Heart right ventricle (tissue), 16 donors: ENCODE measurements around the gene EIF3J. TPM values are rescaled to one million over a fixed set of nuclear protein-coding genes. Genes with fewer than 3 reads are reported as not detected.
"Not testable (repeated sequence)": the region's sequence is repeated elsewhere in the genome, so short reads cannot be mapped to it uniquely, and the experiment has no call there.

Experiments used
- ATAC-seq, 8 donors: fragments of 200-7000 bp; cut with Tn5 transposase; one replicate each; pipeline ENCODE4 v1.9.1; 2020; ENCODE audit warnings: mild to moderate bottlenecking in 8 of 8, moderate library complexity in 8 of 8, moderate number of reproducible peaks in 1 of 8
- DNase-seq, 2 donors: peaks; one replicate each; pipeline ENCODE4 v3.0.0-alpha.2; 2020
- H3K27ac ChIP-seq, 10 donors: fragments of 200-600 bp; sonication (generic) in 2 of 10; one replicate each; pipeline versions ENCODE4 v1.5.0 to v1.8.0; 2020 to 2022; ENCODE audit warnings: mild to moderate bottlenecking in 3 of 10
- H3K27me3 ChIP-seq, 7 donors: fragments of 200-600 bp; one replicate each; pipeline ENCODE4 v1.8.0; 2021 to 2022; ENCODE audit warnings: mild to moderate bottlenecking in 2 of 7
- H3K36me3 ChIP-seq, 9 donors: fragments of 200-600 bp; sonication (generic) in 1 of 9; one replicate each; pipeline versions ENCODE4 v1.5.0 to v1.8.0; 2020 to 2022; ENCODE audit warnings: mild to moderate bottlenecking in 2 of 9
- H3K4me1 ChIP-seq, 9 donors: fragments of 200-600 bp; sonication (generic) in 1 of 9; one replicate each; pipeline versions ENCODE4 v1.5.0 to v1.8.0; 2020 to 2022; ENCODE audit warnings: mild to moderate bottlenecking in 4 of 9
- H3K4me3 ChIP-seq, 10 donors: fragments of 200-600 bp; sonication (generic) in 2 of 10; one replicate each; pipeline versions ENCODE4 v1.5.0 to v1.8.0; 2020 to 2022; ENCODE audit warnings: mild to moderate bottlenecking in 7 of 10, moderate library complexity in 2 of 10
- H3K9me3 ChIP-seq, 11 donors: fragments of 200-600 bp in 10 of 11; sonication (generic) in 2 of 11; one replicate each; pipeline versions ENCODE4 v1.5.0 to v1.8.0; 2013 to 2022; ENCODE audit warnings: mild to moderate bottlenecking in 2 of 11, control low read depth in 1 of 11, moderate library complexity in 1 of 11
- WGBS, 2 donors: extraction: QIAGEN DNeasy Blood & Tissue Kit; methylation state at CpG; one replicate each; pipeline ENCODE4 v1.1.7; 2013; ENCODE audit warnings: inconsistent platforms in 1 of 2; 5-methylcytosine and 5-hydroxymethylcytosine counted together
- intact Hi-C, 10 donors: fragments of 100-400 bp; cut with DNase I; formaldehyde crosslinking; loops; one replicate each; pipeline versions ENCODE4 v1.11.1 to v1.14.2; 2022
- polyA plus RNA-seq, 2 donors: library from polyadenylated mRNA; stranded (reverse); fragments of 200-250 nt; gene quantifications; one replicate each; pipeline ENCODE4 v1.2.3, GENCODE V29; 2013
- total RNA-seq, 10 donors: library from RNA; stranded (reverse); fragmentation: NEBNext Ultra II Directional in 3 of 10; extraction: Animal tissue kit (Norgen Biotek cat#: 25700) in 3 of 10; gene quantifications; one replicate each; pipeline versions ENCODE4 v1.2.1 to v1.2.4, GENCODE V29; 2021 to 2023
- TF ChIP-seq, protein P1 (sequence below), 9 donors: fragments of 200-600 bp; sonication (generic) in 2 of 9; IDR thresholded peaks; one replicate each; pipeline versions ENCODE4 v1.5.0 to v1.8.0; 2021 to 2022; ENCODE audit warnings: antibody characterized with exemption in 9 of 9, mild to moderate bottlenecking in 5 of 9, moderate library complexity in 1 of 9
- donor health status: Arrhythmogenic right ventricular cardiomyopathy.
- donor health status: ischemic (EF 13 %, LVEDD 7.1; RV severe dilation, severe dysfunction).
- donor health status: healthy with polysubstance abuse.
- donor health status: DM: no; HTN: yes; CAD: no.
- donor health status: DM: no; HTN: no; CAD: no.
- donor health status: ischemic (EF 25% LVEDD 6.9; RV normal size, moderate dysfunction).
- donor health status: ischemic (EF 25% LVEDD 5.7; RV mildly dilated, moderate dysfunction).
- donor health status: healthy.
- donor health status: DM: yes; HTN: yes; CAD: no.
- donor health status: Ischemic cardiomyopathy.
- donor health status: ischemic (EF 35%, LVEDD 5.7; RV mildly dilated, moderate dysfunction).
- donor health status: nonischemic (EF 11% LVEDD 7.7; RV severe dilation, severe dysfunction).
- donor health status: DM: yes; HTN: yes; CAD: no.
- donor health status: PGD.
- donor health status: ischemic (EF 29% LVEDD 5.4; RV normal size, mild dysfunction).
- donor health status: nonischemic (EF 23%, LVEDD 6.1; RV moderate dilation, normal function).

Gene EIF3J
- total and polyA plus RNA-seq, 12 donors: 30.4 to 105 (median 81.4) TPM

DNA sequence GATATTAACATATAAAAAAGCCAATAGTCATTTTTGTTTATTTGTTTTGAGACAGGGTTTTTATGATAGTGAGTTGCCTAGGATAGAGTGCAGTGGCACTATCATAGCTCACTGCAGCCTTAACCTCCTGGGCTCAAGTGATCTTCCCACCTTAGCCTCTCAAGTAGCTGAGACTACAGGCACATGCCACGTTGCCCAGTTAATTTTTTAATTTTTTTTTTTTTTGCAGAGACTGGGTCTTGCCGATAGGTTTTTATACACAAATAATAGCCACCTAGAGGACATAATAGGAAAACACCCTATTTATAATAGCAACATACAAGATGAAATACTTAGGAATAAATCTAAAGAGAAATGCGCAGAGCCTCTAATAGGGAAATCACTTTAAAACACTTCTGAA, 13.3 kb downstream of the EIF3J start:
- no peak for ATAC-seq
- H3K36me3 ChIP-seq: peaks cover 0 to 61% (median 22%) of the 10 kb centered on the region in 9 donors
- H3K4me1 ChIP-seq: peaks cover 0 to 44% (median 26%) of the 10 kb centered on the region in 9 donors
- 33 to 34% methylated on average over 3 of the region's 3 CpGs for WGBS, 2 donors
- H3K4me3 ChIP-seq: no peak overlapping the region
- TF ChIP-seq, protein P1, sequence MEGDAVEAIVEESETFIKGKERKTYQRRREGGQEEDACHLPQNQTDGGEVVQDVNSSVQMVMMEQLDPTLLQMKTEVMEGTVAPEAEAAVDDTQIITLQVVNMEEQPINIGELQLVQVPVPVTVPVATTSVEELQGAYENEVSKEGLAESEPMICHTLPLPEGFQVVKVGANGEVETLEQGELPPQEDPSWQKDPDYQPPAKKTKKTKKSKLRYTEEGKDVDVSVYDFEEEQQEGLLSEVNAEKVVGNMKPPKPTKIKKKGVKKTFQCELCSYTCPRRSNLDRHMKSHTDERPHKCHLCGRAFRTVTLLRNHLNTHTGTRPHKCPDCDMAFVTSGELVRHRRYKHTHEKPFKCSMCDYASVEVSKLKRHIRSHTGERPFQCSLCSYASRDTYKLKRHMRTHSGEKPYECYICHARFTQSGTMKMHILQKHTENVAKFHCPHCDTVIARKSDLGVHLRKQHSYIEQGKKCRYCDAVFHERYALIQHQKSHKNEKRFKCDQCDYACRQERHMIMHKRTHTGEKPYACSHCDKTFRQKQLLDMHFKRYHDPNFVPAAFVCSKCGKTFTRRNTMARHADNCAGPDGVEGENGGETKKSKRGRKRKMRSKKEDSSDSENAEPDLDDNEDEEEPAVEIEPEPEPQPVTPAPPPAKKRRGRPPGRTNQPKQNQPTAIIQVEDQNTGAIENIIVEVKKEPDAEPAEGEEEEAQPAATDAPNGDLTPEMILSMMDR (IDR thresholded peaks at IDR 0.05): peak in 8 of 9 donors; percentile 11 to 52 (median 32)
- H3K27ac ChIP-seq: no peak overlapping the region
- intact Hi-C loops: no loop called here
- no peaks in the 10 kb centered on the region for H3K9me3 ChIP-seq
- no peak for DNase-seq
- H3K27me3 ChIP-seq: no peaks in the 10 kb centered on the region

DNA sequence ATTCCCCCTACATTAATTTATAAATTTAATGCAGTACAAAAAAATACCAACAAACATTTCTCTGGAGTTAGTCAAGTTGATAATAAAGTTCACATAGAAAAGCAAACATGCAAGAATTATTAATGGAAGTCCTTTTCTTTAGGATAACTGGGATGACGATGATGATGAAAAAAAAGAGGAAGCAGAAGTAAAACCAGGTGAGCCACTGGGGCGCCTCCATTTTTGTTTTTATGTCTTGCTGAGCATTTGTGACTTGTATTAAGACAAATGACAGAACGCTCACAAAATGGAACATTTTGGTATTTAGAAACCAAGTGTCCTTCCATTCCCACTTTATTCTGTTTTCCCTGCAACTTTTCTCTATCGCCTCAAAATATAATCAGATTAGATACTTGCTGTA, 13.8 kb downstream of the EIF3J start:
- H3K27ac ChIP-seq: no peak overlapping the region
- DNase-seq (no peak), ATAC-seq (no peak)
- no peaks in the 10 kb centered on the region for H3K27me3 ChIP-seq
- H3K4me1 ChIP-seq: peaks cover 0 to 44% (median 26%) of the 10 kb centered on the region in 9 donors
- H3K36me3 ChIP-seq: peaks cover 0 to 66% (median 26%) of the 10 kb centered on the region in 9 donors
- 94 to 96% methylated on average over 4 of the region's 4 CpGs for WGBS, 2 donors
- intact Hi-C loops: no loop called here
- TF ChIP-seq, protein P1 (IDR thresholded peaks at IDR 0.05): no peak
- no peak overlapping the region for H3K4me3 ChIP-seq
- no peaks in the 10 kb centered on the region for H3K9me3 ChIP-seq

DNA sequence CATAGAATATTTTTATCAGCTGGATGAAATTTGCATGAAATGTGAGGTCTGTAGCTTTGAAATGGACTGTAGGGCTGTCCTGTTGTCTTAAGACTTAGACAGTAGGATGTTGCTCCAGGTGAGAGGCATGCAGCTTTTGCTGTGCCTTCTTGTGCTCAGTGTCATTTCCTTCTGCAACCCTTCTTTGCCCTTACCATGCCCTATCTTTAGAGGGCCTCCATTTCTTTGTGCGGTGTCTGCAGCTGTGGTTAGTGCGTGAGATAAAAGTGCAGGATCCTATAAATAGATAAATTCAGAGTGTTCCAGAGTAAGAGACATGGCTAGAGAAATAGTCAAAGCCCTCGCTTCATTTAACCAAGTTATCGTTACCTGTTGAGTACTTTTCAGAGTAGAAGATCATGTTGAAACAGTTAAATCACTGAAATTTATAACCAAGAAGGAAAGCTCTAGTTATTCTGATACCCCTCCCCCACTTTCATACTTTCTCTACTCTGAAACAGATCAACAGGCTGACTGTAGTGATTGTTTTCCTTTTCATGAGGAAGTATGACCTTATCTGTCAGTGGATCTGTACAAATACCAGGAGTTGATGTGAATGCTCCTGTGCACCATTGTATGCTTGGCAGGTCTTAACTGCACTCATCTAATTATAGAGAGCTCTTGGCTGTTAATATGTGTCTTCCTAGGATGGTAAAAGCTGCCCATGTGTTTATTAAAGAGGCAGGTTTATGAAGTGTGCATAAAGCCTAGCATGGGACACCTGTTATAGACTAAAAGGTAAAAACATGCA, 18.2 kb downstream of the EIF3J start:
- peak overlapping the region in 6 of 10 donors; percentile 19 to 58 (median 46) for H3K27ac ChIP-seq
- 52 to 60% methylated on average over 4 of the region's 4 CpGs for WGBS, 2 donors
- TF ChIP-seq, protein P1 (IDR thresholded peaks at IDR 0.05): no peak

DNA sequence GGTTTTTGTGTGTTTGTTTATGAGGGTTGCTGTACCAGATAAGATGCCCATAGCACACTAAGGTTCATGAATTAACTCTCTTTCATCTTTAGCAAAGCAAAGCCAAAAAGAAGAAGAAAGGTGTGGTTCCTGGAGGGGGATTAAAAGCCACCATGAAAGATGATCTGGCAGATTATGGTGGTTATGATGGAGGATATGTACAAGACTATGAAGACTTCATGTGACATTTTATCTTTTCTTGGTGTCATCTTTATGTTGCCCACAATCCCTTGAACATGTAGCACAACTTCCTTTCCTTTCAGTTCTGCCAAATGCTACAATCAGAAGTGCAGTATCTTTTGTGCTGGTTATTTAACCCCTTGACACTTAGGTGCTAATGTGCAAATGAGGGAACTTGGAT, 24.0 kb downstream of the EIF3J start:
- H3K4me3 ChIP-seq, DNase-seq, H3K4me1 ChIP-seq, H3K9me3 ChIP-seq, intact Hi-C loops, ATAC-seq, H3K27ac ChIP-seq, H3K27me3 ChIP-seq: not testable (repeated sequence)
- peaks cover 7 to 100% (median 78%) of the 10 kb centered on the region in 9 donors for H3K36me3 ChIP-seq

More for the DNA sequence above, 18.2 kb downstream of the EIF3J start:
- no peak overlapping the region for H3K4me3 ChIP-seq
- H3K9me3 ChIP-seq: no peaks in the 10 kb centered on the region
- intact Hi-C loops: no loop called here
- H3K27me3 ChIP-seq: no peaks in the 10 kb centered on the region
- H3K4me1 ChIP-seq: peaks cover 0 to 27% (median 16%) of the 10 kb centered on the region in 9 donors
- H3K36me3 ChIP-seq: peaks cover 4 to 95% (median 64%) of the 10 kb centered on the region in 9 donors
- peak in 7 of 8 donors; percentile 59 to 87 (median 75) for ATAC-seq
- DNase-seq: no peak
